H1 (cell line): Measurements from ENCODE around the gene RPL31.

Source experiments
- CHD2 ChIP-seq: IDR thresholded peaks from 2 replicates; pipeline ENCODE4 v1.6.1; 2012; ENCODE audit warnings: low read length, improper control_type of control experiment
- YY1 ChIP-seq: IDR thresholded peaks from 2 replicates; pipeline ENCODE4 v1.6.1; 2011; ENCODE audit warnings: low read depth, mild to moderate bottlenecking, low read length
- TF ChIP-seq, protein P1 (sequence below), 3 experiments: IDR thresholded peaks; 1 replicate in 2 of 3; 2 replicates in 1 of 3; pipeline versions ENCODE4 v1.5.1 to v1.6.1; 2011; ENCODE audit warnings: low read length in 3 of 3, mild to moderate bottlenecking in 3 of 3, inconsistent platforms in 2 of 3, low read depth in 1 of 3, moderate library complexity in 1 of 3; ENCODE audit not compliant: insufficient read depth in 1 of 3; ENCODE audit errors: control extremely low read depth in 1 of 3

DNA sequence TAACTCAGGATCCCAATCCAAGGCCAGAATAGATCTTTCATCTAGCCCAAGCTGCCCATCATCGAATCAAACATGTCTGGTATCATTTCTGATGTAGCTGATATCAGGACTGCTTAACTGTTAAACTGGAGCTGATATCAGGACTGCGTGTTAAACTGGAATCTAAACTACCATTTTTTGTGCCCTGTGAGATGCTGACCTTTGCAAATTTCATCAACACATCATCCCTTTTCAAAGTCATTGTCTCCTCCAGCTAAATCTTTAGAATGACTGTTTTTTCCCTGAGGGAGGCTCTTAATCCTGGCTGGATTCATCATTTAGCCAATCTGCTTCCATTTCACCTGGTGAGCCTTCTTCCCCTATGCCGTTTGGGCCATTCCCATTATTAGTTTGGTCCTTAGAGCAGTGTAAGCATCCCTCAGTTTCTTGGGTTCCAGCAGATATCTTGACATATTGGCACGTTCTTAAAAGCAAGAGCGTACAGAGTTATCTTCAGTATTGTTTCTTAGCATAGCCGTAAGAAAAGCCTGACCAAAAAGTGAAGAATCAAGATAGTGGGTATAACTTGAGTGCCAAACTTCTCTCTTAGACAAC, 12.3 kb downstream of the RPL31 start:
- TF ChIP-seq, protein P1, sequence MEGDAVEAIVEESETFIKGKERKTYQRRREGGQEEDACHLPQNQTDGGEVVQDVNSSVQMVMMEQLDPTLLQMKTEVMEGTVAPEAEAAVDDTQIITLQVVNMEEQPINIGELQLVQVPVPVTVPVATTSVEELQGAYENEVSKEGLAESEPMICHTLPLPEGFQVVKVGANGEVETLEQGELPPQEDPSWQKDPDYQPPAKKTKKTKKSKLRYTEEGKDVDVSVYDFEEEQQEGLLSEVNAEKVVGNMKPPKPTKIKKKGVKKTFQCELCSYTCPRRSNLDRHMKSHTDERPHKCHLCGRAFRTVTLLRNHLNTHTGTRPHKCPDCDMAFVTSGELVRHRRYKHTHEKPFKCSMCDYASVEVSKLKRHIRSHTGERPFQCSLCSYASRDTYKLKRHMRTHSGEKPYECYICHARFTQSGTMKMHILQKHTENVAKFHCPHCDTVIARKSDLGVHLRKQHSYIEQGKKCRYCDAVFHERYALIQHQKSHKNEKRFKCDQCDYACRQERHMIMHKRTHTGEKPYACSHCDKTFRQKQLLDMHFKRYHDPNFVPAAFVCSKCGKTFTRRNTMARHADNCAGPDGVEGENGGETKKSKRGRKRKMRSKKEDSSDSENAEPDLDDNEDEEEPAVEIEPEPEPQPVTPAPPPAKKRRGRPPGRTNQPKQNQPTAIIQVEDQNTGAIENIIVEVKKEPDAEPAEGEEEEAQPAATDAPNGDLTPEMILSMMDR (IDR thresholded peaks at IDR 0.05; ENCODE audit: control extremely low read depth in 1 of 3, insufficient read depth in 1 of 3, low read depth in 1 of 3, low read length in 3 of 3) = no peak
- TF ChIP-seq YY1 = no peak
- TF ChIP-seq CHD2 = no peak
